ENCODE results near the gene FAM47E. TPM values are rescaled to one million over a fixed set of nuclear protein-coding genes. Genes with fewer than 3 reads are reported as not detected.

The FAM47E gene
- total and polyA plus RNA-seq, 2 of the 13 experiments (the other 11 are each of a cell fraction or from before 2014, with no cell fraction given): 0.33 to 0.66 TPM

- FAIRE-seq: no peak
- intact Hi-C loops (cut with micrococcal nuclease; ENCODE audit: unreplicated experiment): loop anchor here (2.0 kb wide), 1 partner anchor 35 kb away; the partner anchor contains the start of gene STBD1
- no peaks in the 10 kb centered on the region for H4K20me1 ChIP-seq (ENCODE audit: insufficient read depth, low read length)
- BruUV-seq (replicated peaks): no TSS peak
- no peaks in the 10 kb centered on the region for H3K9me3 ChIP-seq (ENCODE audit: low read length)
- ChIA-PET POLR2A (no interaction called here), CTCF (ENCODE audit: low intra/inter-chr PET ratio, low total read pairs) (no interaction called here)
- ATAC-seq: no peak; the same call in 2 of the 3 replicates
- H3K4me3 ChIP-seq (replicated peaks in 1 of 3; ENCODE audit: insufficient read depth in 1 of 3, low read depth in 2 of 3, low read length in 3 of 3): no peak overlapping the region
- DNase-seq (ENCODE audit: low spot score): peak; percentile 21
- no peaks in the 10 kb centered on the region for H3K36me3 ChIP-seq (replicated peaks in 1 of 2; ENCODE audit: control insufficient read depth in 1 of 2, insufficient read depth in 2 of 2, low read length in 2 of 2)
- H3K4me2 ChIP-seq (ENCODE audit: low read depth, low read length): peak overlapping the region; percentile 29; the same call in 1 of the 2 replicates
- H3K27ac ChIP-seq (ENCODE audit: extremely low read length, insufficient read depth, low read length): no peak overlapping the region
- H3K27me3 ChIP-seq (ENCODE audit: control insufficient read depth in 1 of 2, insufficient read depth in 2 of 2, low read length in 2 of 2): no peaks in the 10 kb centered on the region
- no peaks in the 10 kb centered on the region for H3K79me2 ChIP-seq (ENCODE audit: insufficient read depth, low read length)
- H2AFZ ChIP-seq (ENCODE audit: low read length): no peak overlapping the region
- H3K4me1 ChIP-seq (ENCODE audit: insufficient read depth, low read length): peaks cover 61% of the 10 kb centered on the region
- in situ Hi-C loops (cut with HindIII; ENCODE audit: extremely low pct_ligation_motif_present, low pct_unique_long_range_greater_than_20kb): no loop called here
- no peak overlapping the region for H3K9ac ChIP-seq (ENCODE audit: insufficient read depth, low read depth, low read length)
- TF ChIP-seq HHEX (CRISPR knock-in tag; IDR thresholded peaks at IDR 0.05) (peak; percentile 70; the same call in 1 of the 2 replicates), FOXA1 (IDR thresholded peaks at IDR 0.05) (peak; percentile 48), FOXA1 (CRISPR knock-in tag; IDR thresholded peaks at IDR 0.05) (peak; percentile 39; the same call in 1 of the 2 replicates), TBX2 (CRISPR knock-in tag; IDR thresholded peaks at IDR 0.05; ENCODE audit: borderline replicate concordance) (no peak), PAXIP1 (CRISPR knock-in tag; conservative IDR thresholded peaks at IDR 0.05) (peak; percentile 75), ZNF567 (CRISPR knock-in tag; IDR thresholded peaks at IDR 0.05; ENCODE audit: borderline replicate concordance) (no peak), ZNF296 (CRISPR knock-in tag; conservative IDR thresholded peaks at IDR 0.05) (no peak), ZNF18 (CRISPR knock-in tag; IDR thresholded peaks at IDR 0.05; ENCODE audit: insufficient replicate concordance) (no peak), SOX5 (CRISPR knock-in tag; IDR thresholded peaks at IDR 0.05; ENCODE audit: borderline replicate concordance) (peak; percentile 64; the same call in 1 of the 2 replicates), ZBTB7A (CRISPR knock-in tag; IDR thresholded peaks at IDR 0.05) (no peak), NONO (IDR thresholded peaks at IDR 0.05) (no peak), NONO (CRISPR knock-in tag; conservative IDR thresholded peaks at IDR 0.05) (no peak), ZBTB21 (CRISPR knock-in tag; IDR thresholded peaks at IDR 0.05) (no peak), GATAD2A (CRISPR knock-in tag; IDR thresholded peaks at IDR 0.05) (peak; percentile 81), ZNF432 (CRISPR knock-in tag; IDR thresholded peaks at IDR 0.05; ENCODE audit: borderline replicate concordance) (no peak), ASH2L (IDR thresholded peaks at IDR 0.05; ENCODE audit: insufficient read length, low read depth, low read length) (no peak), KDM6A (CRISPR knock-in tag; IDR thresholded peaks at IDR 0.05; ENCODE audit: low read depth) (0 out of 2 replicates have a peak, but pooled peaks have one; percentile 51), FOXK2 (IDR thresholded peaks at IDR 0.05) (no peak), NFIC (IDR thresholded peaks at IDR 0.05; ENCODE audit: low read length) (peak; percentile 53; the same call in 1 of the 2 replicates), FOXK1 (CRISPR knock-in tag; IDR thresholded peaks at IDR 0.05; ENCODE audit: borderline replicate concordance, low read depth) (peak; percentile 44; the same call in 1 of the 2 replicates)
- TF ChIP-seq, protein P1, sequence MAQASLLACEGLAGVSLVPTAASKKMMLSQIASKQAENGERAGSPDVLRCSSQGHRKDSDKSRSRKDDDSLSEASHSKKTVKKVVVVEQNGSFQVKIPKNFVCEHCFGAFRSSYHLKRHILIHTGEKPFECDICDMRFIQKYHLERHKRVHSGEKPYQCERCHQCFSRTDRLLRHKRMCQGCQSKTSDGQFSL (CRISPR knock-in tag; IDR thresholded peaks at IDR 0.05): no peak
- TF ChIP-seq, protein P2, sequence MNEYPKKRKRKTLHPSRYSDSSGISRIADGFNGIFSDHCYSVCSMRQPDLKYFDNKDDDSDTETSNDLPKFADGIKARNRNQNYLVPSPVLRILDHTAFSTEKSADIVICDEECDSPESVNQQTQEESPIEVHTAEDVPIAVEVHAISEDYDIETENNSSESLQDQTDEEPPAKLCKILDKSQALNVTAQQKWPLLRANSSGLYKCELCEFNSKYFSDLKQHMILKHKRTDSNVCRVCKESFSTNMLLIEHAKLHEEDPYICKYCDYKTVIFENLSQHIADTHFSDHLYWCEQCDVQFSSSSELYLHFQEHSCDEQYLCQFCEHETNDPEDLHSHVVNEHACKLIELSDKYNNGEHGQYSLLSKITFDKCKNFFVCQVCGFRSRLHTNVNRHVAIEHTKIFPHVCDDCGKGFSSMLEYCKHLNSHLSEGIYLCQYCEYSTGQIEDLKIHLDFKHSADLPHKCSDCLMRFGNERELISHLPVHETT (CRISPR knock-in tag; conservative IDR thresholded peaks at IDR 0.05): no peak
These were observed 20.6 kb downstream of the FAM47E start for GRCh38 chr4:76272073-76272472.
